HepG2 (cell line): ENCODE measurements around the gene LMNA. TPM values are rescaled to one million over a fixed set of nuclear protein-coding genes. Genes with fewer than 3 reads are reported as not detected.

Experiments used
- ADNP ChIP-seq: sonication (generic); formaldehyde crosslinking; IDR thresholded peaks from 2 replicates; pipeline ENCODE4 v1.4.0; 2020; ENCODE audit warnings: missing genetic modification reagents
- AKNA ChIP-seq: sonication (generic); formaldehyde crosslinking; IDR thresholded peaks from 2 replicates; pipeline ENCODE4 v1.4.0; 2020; ENCODE audit warnings: missing genetic modification reagents, borderline replicate concordance
- ELF1 ChIP-seq: sonication (generic); formaldehyde crosslinking; IDR thresholded peaks from 2 replicates; pipeline ENCODE4 v1.4.0; 2020; ENCODE audit warnings: missing genetic modification reagents
- FIP1L1 ChIP-seq: fragments of 200-400 bp; formaldehyde crosslinking; IDR thresholded peaks from 2 replicates; pipeline ENCODE4 v1.6.1; 2018; ENCODE audit warnings: low read depth, mild to moderate bottlenecking, low read length, moderate library complexity, borderline replicate concordance; ENCODE audit not compliant: insufficient read depth
- MATR3 ChIP-seq: sonication (generic); formaldehyde crosslinking; IDR thresholded peaks from 2 replicates; pipeline ENCODE4 v1.4.0; 2020; ENCODE audit warnings: missing genetic modification reagents
- NFKBIZ ChIP-seq: IDR thresholded peaks from 2 replicates; pipeline ENCODE4 v1.6.1; 2018; ENCODE audit warnings: missing genetic modification reagents, missing compliant biosample characterization
- SAFB2 ChIP-seq: sonication (generic); formaldehyde crosslinking; IDR thresholded peaks from 2 replicates; pipeline ENCODE4 v1.5.1; 2020; ENCODE audit warnings: missing genetic modification reagents, low read depth, mild to moderate bottlenecking, borderline replicate concordance
- SALL2 ChIP-seq: sonication (generic); formaldehyde crosslinking; IDR thresholded peaks from 2 replicates; pipeline ENCODE4 v1.8.1; 2023; ENCODE audit warnings: mild to moderate bottlenecking, missing genetic modification reagents, inconsistent platforms
- SYNCRIP ChIP-seq: fragments of 200-400 bp; formaldehyde crosslinking; IDR thresholded peaks from 2 replicates; pipeline ENCODE4 v1.6.1; 2018; ENCODE audit warnings: mild to moderate bottlenecking, low read depth, low read length; ENCODE audit not compliant: insufficient read depth
- ZBTB2 ChIP-seq: sonication (generic); formaldehyde crosslinking; IDR thresholded peaks from 2 replicates; pipeline ENCODE4 v1.8.0; 2022; ENCODE audit warnings: low read depth, missing genetic modification reagents
- ZBTB43 ChIP-seq: sonication (generic); formaldehyde crosslinking; conservative IDR thresholded peaks from 2 replicates; pipeline ENCODE4 v1.4.0; 2020; ENCODE audit warnings: missing genetic modification reagents
- ZNF142 ChIP-seq: sonication (generic); formaldehyde crosslinking; IDR thresholded peaks from 2 replicates; pipeline ENCODE4 v1.4.0; 2020; ENCODE audit warnings: missing genetic modification reagents
- ZNF17 ChIP-seq: sonication (generic); formaldehyde crosslinking; IDR thresholded peaks from 2 replicates; pipeline ENCODE4 v1.5.0; 2020; ENCODE audit warnings: mild to moderate bottlenecking, missing genetic modification reagents
- ZNF775 ChIP-seq: sonication (generic); formaldehyde crosslinking; IDR thresholded peaks from 2 replicates; pipeline ENCODE4 v1.4.0; 2020; ENCODE audit warnings: missing genetic modification reagents, mild to moderate bottlenecking, moderate library complexity, borderline replicate concordance
- polyA plus RNA-seq, 8 experiments: library from polyadenylated mRNA; depleted of rRNA in 3 of 8; stranded (reverse) in 7 of 8; unstranded in 1 of 8; fragments of >200 nt; fragmentation: Illumina TruSeq in 4 of 8; extraction: Trizol in 4 of 8; gene quantifications; 2 replicates each; pipeline versions ENCODE4 v1.2.1 to v1.2.3, GENCODE V29; 2011 to 2016; ENCODE audit warnings: low read depth in 4 of 8, missing spikeins in 1 of 8, mixed read lengths in 1 of 8; ENCODE audit not compliant: insufficient read depth in 1 of 8
- total RNA-seq, 5 experiments: library from RNA; depleted of rRNA; stranded (reverse); fragments of >200 nt; fragmentation: Illumina TruSeq; extraction: Trizol; gene quantifications; 2 replicates each; pipeline ENCODE4 v1.2.3, GENCODE V29; 2016; ENCODE audit warnings: low read depth in 1 of 5

LMNA gene
- total and polyA plus RNA-seq, 2 of the 13 experiments (the other 11 are each of a cell fraction or from before 2014, with no cell fraction given), result 107 to 225 TPM

GRCh38 chr1:156082309-156083091 is 32.0 kb upstream of the LMNA start, which contains the start of gene MEX3A (continued):
- TF ChIP-seq AKNA (CRISPR knock-in tag), result no peak
- no peak; the same call in 1 of the 2 replicates for TF ChIP-seq ELF1 (CRISPR knock-in tag)
- no peak for TF ChIP-seq ZNF142 (CRISPR knock-in tag)
- TF ChIP-seq ZBTB2 (CRISPR knock-in tag), result no peak
- no peak for TF ChIP-seq ZNF775 (CRISPR knock-in tag)
- peak; percentile 54; the same call in 1 of the 2 replicates for TF ChIP-seq SALL2 (CRISPR knock-in tag)
- TF ChIP-seq FIP1L1, result no peak
- no peak for TF ChIP-seq NFKBIZ (CRISPR knock-in tag)
- no peak for TF ChIP-seq SAFB2 (CRISPR knock-in tag)
- TF ChIP-seq ZNF17 (CRISPR knock-in tag), result no peak
- TF ChIP-seq MATR3 (CRISPR knock-in tag), result no peak
- TF ChIP-seq ZBTB43 (CRISPR knock-in tag), result no peak
- TF ChIP-seq SYNCRIP, result no peak
- no peak for TF ChIP-seq ADNP
